Activated CD8-positive, alpha-beta memory T cell treated with anti-CD3 and anti-CD28 coated beads for 48 hours (primary cell): Measurements from ENCODE around the gene XAGE3.
"Not testable (repeated sequence)": the region's sequence is repeated elsewhere in the genome, so short reads cannot be mapped to it uniquely, and the experiment has no call there.

Experiments used
- DNase-seq, 3 experiments: peaks; one replicate each; pipeline ENCODE4 v3.0.0-alpha.2; 2020; ENCODE audit warnings: low read depth in 2 of 3, low spot score in 2 of 3

XAGE3 gene, protein sequence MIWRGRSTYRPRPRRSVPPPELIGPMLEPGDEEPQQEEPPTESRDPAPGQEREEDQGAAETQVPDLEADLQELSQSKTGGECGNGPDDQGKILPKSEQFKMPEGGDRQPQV

DNA sequence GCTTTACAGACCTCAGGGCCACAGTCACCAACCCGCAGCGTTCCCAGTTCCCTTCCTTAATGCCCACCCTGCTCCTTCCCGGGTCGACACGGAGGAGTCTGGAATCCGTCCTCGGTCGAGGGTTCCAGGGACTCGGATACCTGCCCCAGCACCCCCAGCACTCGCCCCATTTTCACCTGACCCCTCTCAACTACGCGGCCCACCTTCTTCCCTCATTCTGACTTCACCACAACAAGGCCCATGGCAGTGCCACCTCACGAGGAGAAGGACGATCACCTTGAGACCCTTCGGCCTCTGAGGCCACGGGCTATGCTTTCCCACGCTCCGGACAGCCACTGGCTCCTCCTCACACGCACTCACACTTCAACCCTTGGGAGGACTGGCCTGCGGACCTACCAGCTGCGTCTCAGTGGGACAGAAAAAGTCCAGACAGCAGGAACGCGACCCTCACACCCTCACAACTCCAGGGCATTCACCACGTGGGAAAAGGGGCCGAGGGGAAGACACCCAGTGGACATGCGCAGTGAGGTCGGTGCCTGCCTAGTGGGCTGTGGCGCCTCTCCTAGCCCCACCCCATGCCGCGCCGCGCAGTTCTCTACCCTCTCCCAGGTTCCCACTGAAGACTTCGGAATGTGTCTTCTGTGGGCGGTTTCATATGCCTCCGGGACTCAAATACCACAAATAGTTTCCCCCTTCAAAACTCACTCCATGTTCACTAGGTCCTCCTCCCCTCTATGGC, at the start of gene XAGE3:
Gene XAGE3, minus strand, starts transcription at position 474 of the 739 bp plus-strand sequence. CDS start 950 bp downstream, outside the sequence.
- DNase-seq, result no peak

DNA sequence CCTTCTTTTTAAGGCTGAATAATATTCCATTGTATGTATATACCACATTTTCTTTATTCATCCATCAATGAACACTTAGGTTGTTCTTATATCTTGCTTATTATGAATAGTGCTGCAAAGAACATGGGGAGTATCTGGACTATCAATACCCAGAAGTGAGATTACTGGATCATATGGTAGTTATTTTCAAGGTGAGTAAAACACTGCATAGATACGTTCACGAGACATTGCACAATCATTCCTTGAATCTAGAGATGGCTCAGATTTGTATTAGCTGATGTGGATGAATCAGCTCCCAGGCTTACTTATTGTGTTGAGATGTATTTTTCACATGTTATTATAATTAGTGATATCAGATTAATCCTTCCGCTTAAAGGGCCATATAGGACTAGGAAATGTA, 46.8 kb upstream of the XAGE3 start:
- DNase-seq, result not testable (repeated sequence)

DNA sequence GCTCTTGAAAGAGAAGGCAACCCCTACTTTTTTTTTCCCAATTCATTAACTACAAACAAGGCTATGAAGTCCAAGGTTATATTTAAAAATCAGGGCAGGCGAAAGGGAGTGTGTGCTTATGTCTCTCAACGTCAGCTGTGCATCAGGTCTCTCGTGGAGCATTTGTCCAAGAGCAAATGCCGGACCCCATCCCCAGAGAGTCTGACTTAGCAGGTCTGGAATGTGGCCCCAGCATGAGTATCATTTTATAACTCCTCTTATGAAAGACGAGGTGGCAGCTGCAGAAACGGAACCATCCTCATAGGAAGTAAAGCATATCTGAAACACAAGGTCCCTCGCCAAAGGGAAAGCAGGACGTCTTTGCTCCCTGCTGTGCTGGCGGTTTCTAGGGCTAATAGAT, 45.8 kb upstream of the XAGE3 start:
- not testable (repeated sequence) for DNase-seq

DNA sequence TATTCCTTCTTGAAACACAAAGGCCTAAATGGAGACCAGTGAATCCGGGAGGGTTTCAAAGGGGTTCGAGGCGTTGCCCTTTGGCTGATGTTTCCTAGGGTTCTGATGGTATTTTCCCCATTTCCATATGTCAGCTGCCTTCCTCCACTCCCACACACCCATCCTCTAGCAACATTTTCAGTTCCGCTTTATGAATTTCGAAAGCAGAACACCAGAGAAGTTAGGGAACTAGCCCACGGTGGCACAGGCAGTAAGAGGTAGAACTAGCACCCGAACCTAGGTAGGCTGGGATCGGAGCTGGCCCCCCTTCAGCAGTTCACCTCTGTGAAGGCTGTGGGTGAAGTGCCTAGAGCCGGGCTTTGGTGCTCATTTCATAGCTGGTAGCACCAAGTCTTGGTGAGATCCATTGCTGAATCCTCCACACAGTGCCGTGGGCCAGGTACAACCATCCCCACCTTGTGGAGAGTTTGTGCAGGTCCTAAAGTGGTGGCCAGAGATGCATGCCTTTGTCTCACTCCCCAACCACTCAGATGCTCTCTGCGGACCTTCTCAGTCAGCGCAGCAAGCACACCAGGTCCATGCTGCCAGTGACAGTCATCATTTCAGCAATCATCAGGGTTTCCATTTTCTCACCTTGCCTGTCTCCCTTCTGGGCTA, 41.6 kb upstream of the XAGE3 start:
- DNase-seq, result not testable (repeated sequence)

DNA sequence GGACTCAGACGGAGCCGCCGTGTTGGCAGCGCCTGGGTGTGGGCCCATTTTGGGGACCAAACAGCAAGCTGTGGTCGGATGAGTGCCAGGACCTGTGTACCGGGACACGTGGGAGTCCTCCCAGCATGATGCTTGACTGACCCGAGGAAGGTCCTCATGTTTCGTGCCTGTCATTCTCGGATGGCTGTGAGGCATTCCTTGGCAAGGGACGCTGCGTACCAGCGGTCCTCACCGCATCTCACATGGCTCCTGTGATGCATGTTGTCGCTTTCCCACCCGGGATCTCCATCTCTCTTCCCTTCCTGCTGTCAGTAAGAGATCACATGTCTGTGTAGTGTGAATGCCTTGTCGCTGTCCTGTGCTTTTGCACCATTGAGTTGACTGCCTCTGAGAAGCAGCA, 40.0 kb upstream of the XAGE3 start:
- DNase-seq, result not testable (repeated sequence)

DNA sequence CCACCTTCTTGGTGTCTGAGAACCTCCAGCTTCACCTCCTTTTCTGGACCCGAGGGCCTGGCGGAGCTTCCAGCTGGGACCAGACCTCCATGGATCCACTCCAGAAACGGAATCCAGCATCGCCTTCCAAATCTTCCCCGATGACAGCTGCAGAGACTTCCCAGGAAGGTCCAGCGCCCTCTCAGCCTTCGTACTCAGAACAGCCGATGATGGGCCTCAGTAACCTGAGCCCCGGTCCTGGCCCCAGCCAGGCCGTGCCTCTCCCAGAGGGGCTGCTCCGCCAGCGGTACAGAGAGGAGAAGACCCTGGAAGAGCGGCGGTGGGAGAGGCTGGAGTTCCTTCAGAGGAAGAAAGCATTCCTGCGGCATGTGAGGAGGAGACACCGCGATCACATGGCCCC, 39.3 kb upstream of the XAGE3 start:
- DNase-seq, result not testable (repeated sequence)

DNA sequence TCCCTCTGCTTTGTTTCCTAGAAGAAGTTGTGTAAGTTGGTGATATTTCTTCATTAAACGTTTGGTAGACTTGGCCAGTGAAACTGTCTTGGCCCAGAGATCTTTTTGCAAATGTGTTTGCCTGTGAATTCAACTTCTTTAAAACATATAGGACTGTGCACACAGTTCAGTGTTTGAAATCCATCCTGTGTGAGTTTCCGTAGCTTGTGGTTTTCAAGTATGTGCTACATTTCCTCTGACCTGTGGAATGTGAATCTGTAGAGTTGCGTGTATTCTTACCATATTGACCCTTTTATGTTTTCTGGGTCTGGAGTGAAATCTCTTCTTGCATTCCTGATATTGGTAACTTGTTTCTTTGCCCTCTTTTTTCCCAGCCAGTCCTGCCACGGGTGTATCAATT, 38.2 kb upstream of the XAGE3 start:
- not testable (repeated sequence) for DNase-seq

DNA sequence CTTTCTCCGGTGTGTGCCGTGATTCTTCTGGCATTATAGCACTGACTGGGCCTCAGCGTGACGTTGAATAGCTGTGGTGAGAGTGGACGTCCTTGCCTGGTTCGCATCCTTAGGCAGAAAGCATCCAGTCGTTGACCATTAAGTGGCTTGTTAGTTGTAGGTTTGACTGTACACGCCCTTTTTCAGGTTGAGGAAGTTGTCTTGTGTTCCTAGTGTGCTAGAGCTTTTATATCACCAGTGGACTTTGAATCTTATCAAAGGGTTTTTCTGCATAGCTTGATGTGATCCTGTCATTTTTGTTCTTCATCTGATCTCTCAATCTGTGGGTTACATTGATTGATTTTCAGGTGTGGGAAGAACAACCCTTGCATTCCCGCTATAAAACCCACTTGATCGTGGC, 37.6 kb upstream of the XAGE3 start:
- not testable (repeated sequence) for DNase-seq

DNA sequence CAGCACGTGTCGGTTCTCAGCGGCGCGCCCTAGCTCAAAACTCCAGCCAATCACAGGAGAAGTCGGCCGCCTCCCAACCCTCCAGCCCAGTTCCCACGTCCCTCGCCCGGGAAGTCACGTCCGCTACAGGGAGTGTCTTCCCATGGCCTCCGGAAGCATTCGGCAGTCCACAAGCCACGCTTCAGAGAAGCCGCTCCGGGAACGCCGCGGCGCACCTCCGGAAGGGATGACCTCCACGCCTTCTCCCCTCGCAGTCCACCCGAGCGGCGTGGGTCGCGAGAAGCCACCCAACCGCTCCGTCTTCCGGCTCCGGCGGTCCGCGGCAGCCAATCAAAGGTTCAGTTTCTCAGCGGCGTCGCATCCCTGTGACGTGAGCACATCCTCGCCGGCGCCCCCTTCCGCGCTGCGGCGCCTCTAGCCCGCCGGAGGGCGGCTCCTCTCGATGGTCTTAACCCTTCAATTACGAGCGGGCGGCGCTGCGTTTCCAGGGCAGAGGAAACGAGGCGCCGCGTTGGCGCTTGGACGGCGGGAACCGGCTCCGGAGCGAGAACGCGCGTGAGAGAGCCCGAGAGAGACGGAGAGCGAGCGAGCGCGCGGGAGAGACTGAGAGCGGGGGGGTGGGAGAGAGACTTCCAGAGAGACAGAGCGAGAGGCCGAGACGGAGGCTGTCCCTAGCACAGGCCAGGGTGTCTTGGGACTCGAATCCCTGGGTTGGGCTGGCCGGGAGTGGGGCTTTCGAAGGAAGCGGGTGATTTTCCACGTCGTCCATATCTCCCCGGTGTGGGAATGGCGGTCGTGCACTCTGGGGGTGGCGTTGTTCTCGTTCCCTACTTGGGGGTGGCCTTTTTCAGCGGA, 29.2 kb upstream of the XAGE3 start, which contains the start of gene FAM156B:
Gene FAM156B, plus strand, starts transcription at position 476 of the 855 bp plus-strand sequence. CDS start 9,896 bp downstream, outside the sequence.
- DNase-seq, result not testable (repeated sequence)

DNA sequence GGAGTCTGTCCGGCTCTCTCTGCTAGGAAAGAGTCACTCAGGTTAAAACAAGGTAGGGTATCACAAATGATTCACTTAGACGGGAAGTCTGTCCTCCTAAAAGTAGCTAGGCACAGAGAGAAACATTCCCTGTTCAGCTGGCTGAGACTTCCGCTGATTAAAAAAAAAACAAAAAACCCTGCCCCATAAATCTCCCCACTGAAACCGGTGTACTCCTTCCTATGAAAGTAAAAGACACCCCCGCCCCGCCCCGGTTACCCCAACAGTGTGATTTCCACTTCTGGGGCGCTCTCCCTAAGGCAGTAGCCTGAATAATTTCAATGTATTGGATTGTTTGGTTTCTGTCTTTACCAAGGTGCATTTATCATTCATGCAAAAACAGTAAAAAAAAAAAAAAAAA, 28.6 kb upstream of the XAGE3 start:
- not testable (repeated sequence) for DNase-seq

DNA sequence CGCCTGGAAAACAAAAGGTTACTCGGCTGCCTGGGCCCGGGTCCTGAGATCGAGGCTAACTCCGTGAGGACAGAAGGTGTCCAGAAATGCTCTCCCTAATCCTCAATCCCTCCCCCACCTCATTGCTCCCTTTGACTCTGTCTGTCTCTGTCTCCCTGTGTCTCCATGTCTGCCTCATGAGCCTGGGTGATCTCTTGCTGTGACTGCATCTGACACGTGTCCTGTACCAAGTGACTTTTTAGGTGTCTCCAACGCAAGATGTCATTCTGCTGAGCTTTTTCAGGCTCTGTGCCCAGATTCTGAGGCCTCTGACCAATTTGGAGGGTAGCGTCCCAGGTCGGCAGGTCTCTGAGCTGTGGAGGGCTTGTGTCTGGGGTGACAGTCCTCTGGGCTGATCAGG, 20.2 kb upstream of the XAGE3 start:
- not testable (repeated sequence) for DNase-seq

DNA sequence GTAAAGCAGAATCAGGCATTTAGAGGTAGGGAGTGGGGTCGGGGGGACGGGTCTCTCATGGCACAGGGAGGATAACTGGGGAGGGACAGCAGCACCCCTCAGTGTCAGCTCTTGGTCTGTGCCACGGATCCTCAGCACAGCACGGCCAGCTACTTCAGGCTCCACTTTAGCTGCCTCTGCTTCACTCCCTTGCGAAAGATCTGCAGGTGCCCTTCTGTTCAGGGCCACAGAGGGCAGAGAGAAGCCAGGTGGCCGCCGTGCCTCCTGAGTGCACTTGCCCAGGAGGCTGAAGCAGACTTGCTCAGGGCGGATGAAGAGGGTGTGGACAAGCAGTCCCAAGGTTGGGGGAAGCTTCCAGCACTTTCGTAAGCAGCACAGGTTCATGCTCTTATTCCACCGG, 19.6 kb upstream of the XAGE3 start:
- not testable (repeated sequence) for DNase-seq

DNA sequence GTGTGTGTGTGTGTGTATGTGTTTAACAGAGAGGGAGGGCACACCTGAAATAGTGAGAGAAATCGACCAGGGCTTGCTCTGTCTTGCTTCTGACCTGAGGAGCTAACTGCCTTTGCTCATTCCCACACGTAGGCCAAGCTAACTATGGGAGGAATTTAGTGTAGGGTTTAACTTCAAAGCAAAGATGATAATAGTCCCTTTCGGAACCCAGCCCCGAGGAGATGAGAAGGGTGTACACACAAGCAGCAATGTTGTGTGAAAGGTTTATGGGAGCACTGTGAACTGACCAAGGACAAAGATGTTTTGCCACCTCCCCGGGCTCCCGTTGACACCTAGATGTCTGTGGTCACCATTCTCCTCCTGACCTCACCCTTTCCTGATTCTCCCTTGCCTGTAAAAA, 8.5 kb upstream of the XAGE3 start:
- not testable (repeated sequence) for DNase-seq

DNA sequence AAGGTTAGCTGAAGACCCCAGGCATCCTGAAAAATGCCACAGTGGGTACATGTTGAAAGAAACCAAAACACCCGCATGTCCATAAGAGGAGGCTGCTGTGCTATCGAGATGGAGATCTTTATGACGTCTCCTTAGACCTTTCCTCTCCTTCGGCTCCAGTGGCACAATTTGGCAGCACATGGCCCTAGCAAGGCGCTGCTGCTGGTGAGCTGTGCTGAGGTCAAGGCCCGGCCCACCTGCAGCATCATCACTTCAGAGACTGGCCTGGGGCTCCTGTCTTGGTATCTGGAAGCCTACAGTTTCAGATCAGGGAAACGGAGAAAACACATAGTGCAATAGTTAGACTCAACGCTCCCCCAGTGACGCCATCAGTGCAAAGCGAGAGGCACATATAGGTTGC, 7.6 kb upstream of the XAGE3 start:
- not testable (repeated sequence) for DNase-seq

DNA sequence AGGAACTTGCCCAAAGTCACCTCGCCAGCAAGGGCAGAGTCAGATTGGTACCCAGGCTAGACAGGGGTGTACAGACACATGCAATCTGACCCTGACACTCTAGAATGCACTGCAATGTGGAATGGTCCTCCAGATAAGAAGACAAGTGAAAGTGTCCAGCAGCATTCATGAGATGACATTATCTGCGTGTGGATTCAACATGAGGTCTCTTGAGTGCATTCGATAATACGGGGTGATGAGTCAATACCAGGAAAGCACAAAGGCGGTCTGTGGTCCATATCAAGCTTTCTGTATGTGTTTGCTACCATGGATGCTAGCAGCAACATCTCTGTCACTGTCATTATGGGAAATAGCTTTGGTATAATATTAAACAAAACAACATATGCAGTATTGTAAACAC, 6.8 kb upstream of the XAGE3 start:
- DNase-seq, result no peak

DNA sequence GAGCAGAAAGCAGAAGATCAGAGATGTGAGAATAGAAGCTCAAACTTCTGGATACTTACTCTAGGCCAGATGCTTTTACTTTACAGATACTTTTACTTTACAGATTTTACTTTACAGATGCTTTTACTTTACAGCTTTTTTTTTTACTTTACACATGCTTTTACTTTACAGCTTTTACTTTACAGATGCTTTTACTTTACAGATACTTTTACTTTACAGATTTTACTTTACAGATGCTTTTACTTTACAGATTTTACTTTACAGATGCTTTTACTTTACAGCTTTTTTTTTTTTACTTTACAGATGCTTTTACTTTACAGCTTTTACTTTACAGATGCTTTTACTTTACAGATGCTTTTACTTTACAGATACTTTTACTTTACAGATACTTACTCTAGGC, 5.9 kb upstream of the XAGE3 start:
- DNase-seq, result not testable (repeated sequence)

DNA sequence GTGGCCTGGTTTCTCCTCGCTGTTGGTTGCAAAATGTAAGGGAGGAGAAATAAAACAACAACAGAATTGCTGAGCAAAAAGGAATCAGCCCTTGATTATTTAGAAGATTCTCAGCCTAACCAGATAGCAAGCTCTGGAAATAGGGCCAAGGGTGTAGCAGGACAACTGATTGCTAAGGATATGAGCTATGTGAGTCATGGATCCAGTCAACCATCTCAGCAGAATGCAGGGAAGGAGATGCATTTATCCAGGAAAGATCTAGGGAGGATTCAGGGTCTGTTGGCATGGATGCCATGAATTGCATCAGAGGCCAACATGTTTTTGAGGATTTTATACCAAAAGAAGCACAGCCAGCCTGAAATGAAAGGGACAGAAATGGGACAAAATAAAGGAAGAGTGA, 2.2 kb upstream of the XAGE3 start:
- no peak for DNase-seq

DNA sequence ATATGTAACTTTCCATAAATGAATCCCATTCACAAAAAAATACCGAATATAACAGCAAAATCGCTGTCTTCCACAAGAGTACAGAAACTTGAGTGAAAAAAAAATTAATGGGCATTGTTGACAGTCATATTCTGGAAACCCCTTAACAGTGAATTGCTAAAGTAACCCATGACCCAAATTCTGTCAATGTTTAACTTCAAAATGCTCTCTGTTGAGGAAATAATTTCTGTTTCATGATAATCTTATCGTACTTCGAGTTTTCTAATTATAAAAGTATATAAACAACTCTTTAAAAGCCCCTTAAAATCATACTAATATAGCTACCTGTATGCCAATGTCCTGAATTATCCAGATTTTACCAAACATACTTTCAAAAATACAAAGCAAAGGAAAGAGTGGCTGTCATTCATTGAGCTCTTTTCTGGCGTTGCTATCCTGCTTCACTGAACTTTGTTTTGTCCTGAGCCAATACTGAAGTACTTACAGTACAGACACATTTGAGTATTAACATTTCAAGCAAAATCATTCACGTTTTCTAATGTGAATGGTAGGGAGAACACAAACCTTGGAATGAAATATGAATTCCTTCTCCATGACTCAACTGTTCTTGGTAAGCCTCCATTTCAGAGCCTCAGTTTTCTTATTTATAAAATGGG, 2.4 kb downstream of the XAGE3 start:
- DNase-seq, result no peak

DNA sequence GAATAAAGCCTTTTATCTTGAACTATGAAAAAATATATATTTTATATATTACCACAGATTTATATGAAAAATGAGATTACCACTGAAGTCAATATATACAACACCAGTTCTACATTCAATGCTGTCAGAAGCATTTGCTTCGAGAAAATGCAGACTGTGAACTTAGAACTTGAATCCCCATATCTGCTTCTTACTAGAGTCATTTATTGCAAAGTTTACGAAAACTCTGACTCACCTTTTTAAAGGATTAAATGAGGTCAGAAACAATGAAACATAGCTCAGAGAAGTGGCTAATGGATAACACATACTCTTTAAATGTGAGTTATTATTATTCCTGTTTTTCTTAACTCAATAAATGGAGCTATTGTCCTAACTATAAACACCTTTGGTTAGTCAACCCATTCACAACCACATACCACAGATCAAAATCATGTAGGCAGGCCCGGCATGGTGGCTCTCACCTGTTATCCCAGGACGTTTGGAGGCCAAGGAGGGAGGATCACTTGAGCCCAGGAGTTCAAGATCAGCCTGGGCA, 10.8 kb downstream of the XAGE3 start:
- DNase-seq, result not testable (repeated sequence)

DNA sequence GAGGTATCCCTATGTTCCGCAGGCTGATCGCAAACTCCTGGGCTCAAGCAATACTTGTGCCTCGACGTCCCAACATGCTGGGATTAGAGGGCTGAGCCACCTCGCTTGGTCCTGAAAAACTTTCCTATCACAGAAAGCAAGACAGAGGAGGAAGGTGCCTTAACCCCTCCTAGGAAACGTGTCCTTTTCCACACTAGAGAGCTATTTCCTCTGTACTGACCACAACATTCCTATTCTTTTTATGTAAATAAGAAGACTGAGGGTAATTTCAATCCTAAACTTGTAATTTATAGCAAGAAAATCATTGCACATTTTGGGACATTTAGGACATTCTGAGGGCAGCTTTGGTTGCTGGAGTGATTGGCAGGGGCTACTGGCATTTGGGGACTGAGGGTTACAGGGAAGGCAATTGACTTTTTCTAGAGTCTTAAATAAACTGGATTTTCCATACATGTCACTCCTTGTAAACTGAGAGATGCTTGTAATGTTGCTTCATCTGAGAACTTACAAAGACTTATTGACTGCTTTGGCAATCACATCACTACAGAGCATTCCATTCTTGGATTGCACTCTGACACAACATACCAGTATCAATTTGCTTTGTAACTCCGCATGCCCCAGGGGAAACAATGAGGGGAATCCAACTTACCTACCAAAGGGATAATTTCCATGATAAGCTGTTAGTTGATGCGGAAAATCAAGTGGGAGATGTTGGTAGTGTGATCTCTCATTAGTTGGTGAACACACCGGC, 15.6 kb downstream of the XAGE3 start:
- DNase-seq, result no peak
